ENCODE results near the gene SFTPB.

SFTPB gene

DNA sequence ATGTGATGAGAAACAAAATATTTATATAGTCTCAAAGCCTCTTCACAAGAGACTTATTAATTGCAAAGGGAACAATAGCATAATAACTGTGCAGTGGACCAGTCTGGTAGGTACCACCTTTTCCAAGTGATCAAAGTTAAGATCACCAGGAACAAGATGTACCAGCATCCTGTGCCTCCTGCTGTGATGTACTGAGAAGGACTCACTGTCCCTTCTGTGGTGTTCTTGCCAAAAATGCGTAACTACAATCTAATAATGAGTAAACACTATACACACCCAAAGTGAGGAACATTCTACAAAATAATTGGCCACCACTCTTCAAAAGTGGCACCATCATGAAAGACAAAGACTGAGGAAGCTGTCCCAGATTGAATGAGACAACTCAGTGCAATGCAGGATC, 40.6 kb upstream of the SFTPB start:
- ATAC-seq, result no peak

GRCh38 chr2:85707304-85707703, 39.3 kb upstream of the SFTPB start:
- peak; percentile 94 for ATAC-seq
- TF ChIP-seq TCF4 (CRISPR knock-in tag; IDR thresholded peaks at IDR 0.05; ENCODE audit: borderline replicate concordance) (no peak), ISL1 (CRISPR knock-in tag; IDR thresholded peaks at IDR 0.05) (no peak), OSR1 (CRISPR knock-in tag; IDR thresholded peaks at IDR 0.05) (no peak), ZC3H10 (CRISPR knock-in tag; IDR thresholded peaks at IDR 0.05) (no peak), ZNF8 (CRISPR knock-in tag; IDR thresholded peaks at IDR 0.05) (no peak), BACH2 (CRISPR knock-in tag; IDR thresholded peaks at IDR 0.05; ENCODE audit: borderline replicate concordance) (no peak), SNAI2 (CRISPR knock-in tag; IDR thresholded peaks at IDR 0.05) (no peak), ZFP30 (CRISPR knock-in tag; IDR thresholded peaks at IDR 0.05) (no peak), ZNF70 (CRISPR knock-in tag; IDR thresholded peaks at IDR 0.05) (no peak), CSDC2 (CRISPR knock-in tag; IDR thresholded peaks at IDR 0.05) (no peak), GLIS3 (CRISPR knock-in tag; IDR thresholded peaks at IDR 0.05) (no peak), RARB (CRISPR knock-in tag; IDR thresholded peaks at IDR 0.05) (no peak), ARNTL (CRISPR knock-in tag; IDR thresholded peaks at IDR 0.05; ENCODE audit: borderline replicate concordance, low read depth) (no peak), ZFP3 (CRISPR knock-in tag; IDR thresholded peaks at IDR 0.05) (no peak)
- TF ChIP-seq, protein P1, sequence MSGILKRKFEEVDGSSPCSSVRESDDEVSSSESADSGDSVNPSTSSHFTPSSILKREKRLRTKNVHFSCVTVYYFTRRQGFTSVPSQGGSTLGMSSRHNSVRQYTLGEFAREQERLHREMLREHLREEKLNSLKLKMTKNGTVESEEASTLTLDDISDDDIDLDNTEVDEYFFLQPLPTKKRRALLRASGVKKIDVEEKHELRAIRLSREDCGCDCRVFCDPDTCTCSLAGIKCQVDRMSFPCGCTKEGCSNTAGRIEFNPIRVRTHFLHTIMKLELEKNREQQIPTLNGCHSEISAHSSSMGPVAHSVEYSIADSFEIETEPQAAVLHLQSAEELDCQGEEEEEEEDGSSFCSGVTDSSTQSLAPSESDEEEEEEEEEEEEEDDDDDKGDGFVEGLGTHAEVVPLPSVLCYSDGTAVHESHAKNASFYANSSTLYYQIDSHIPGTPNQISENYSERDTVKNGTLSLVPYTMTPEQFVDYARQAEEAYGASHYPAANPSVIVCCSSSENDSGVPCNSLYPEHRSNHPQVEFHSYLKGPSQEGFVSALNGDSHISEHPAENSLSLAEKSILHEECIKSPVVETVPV (CRISPR knock-in tag; IDR thresholded peaks at IDR 0.05), result no peak
- TF ChIP-seq, protein P2, sequence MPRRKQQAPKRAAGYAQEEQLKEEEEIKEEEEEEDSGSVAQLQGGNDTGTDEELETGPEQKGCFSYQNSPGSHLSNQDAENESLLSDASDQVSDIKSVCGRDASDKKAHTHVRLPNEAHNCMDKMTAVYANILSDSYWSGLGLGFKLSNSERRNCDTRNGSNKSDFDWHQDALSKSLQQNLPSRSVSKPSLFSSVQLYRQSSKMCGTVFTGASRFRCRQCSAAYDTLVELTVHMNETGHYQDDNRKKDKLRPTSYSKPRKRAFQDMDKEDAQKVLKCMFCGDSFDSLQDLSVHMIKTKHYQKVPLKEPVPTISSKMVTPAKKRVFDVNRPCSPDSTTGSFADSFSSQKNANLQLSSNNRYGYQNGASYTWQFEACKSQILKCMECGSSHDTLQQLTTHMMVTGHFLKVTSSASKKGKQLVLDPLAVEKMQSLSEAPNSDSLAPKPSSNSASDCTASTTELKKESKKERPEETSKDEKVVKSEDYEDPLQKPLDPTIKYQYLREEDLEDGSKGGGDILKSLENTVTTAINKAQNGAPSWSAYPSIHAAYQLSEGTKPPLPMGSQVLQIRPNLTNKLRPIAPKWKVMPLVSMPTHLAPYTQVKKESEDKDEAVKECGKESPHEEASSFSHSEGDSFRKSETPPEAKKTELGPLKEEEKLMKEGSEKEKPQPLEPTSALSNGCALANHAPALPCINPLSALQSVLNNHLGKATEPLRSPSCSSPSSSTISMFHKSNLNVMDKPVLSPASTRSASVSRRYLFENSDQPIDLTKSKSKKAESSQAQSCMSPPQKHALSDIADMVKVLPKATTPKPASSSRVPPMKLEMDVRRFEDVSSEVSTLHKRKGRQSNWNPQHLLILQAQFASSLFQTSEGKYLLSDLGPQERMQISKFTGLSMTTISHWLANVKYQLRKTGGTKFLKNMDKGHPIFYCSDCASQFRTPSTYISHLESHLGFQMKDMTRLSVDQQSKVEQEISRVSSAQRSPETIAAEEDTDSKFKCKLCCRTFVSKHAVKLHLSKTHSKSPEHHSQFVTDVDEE (CRISPR knock-in tag; IDR thresholded peaks at IDR 0.05), result no peak

More for the DNA sequence above, 40.6 kb upstream of the SFTPB start:
- no peak for TF ChIP-seq ZFP3 (CRISPR knock-in tag; IDR thresholded peaks at IDR 0.05)
- TF ChIP-seq, protein P1 (CRISPR knock-in tag; IDR thresholded peaks at IDR 0.05), result no peak
- TF ChIP-seq, protein P3, sequence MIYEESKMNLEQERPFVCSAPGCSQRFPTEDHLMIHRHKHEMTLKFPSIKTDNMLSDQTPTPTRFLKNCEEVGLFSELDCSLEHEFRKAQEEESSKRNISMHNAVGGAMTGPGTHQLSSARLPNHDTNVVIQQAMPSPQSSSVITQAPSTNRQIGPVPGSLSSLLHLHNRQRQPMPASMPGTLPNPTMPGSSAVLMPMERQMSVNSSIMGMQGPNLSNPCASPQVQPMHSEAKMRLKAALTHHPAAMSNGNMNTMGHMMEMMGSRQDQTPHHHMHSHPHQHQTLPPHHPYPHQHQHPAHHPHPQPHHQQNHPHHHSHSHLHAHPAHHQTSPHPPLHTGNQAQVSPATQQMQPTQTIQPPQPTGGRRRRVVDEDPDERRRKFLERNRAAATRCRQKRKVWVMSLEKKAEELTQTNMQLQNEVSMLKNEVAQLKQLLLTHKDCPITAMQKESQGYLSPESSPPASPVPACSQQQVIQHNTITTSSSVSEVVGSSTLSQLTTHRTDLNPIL (CRISPR knock-in tag; IDR thresholded peaks at IDR 0.05; ENCODE audit: low read depth), result no peak
- TF ChIP-seq, protein P4, sequence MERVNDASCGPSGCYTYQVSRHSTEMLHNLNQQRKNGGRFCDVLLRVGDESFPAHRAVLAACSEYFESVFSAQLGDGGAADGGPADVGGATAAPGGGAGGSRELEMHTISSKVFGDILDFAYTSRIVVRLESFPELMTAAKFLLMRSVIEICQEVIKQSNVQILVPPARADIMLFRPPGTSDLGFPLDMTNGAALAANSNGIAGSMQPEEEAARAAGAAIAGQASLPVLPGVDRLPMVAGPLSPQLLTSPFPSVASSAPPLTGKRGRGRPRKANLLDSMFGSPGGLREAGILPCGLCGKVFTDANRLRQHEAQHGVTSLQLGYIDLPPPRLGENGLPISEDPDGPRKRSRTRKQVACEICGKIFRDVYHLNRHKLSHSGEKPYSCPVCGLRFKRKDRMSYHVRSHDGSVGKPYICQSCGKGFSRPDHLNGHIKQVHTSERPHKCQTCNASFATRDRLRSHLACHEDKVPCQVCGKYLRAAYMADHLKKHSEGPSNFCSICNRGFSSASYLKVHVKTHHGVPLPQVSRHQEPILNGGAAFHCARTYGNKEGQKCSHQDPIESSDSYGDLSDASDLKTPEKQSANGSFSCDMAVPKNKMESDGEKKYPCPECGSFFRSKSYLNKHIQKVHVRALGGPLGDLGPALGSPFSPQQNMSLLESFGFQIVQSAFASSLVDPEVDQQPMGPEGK (CRISPR knock-in tag; IDR thresholded peaks at IDR 0.05; ENCODE audit: borderline replicate concordance), result no peak

DNA sequence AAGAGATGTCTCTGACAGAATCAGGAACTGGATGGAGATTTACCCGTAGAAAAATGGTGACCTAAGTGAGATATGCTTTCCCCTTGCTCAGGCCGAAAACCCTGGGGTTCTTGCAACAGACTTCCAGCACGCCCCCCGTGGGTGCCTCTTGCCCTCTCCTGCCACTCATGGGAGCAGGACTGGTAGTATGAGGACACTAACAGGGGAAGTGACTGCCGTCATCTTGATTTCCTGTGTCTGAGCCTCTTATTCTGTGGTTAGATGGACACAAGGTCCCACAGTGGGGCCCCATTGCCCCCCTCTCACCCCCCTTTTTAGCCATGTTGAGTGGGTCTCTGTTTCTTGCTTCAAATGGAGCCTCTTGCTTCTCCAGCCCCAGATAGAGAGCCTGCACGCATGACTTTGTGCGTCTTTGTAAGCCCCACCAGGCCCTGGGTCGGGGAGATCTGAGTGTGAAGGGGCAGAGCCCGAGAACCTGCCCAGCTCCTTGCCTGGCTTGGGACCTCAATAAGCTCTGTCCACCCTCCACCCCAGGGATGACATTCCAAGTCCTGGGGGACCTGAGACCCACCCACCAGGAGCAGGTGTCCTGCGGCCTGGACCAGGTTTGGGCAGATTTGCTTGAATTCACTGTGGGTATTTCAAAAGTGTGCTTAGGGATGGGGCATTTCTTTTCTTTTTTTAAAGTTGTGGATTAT, 38.7 kb upstream of the SFTPB start:
- ATAC-seq, result peak; percentile 8; the same call in 2 of the 3 replicates
- TF ChIP-seq ZFP3 (CRISPR knock-in tag; IDR thresholded peaks at IDR 0.05) (no peak), GLIS3 (CRISPR knock-in tag; IDR thresholded peaks at IDR 0.05) (no peak), CSDC2 (CRISPR knock-in tag; IDR thresholded peaks at IDR 0.05) (no peak), ARNTL (CRISPR knock-in tag; IDR thresholded peaks at IDR 0.05; ENCODE audit: borderline replicate concordance, low read depth) (no peak), OSR1 (CRISPR knock-in tag; IDR thresholded peaks at IDR 0.05) (no peak), ZC3H10 (CRISPR knock-in tag; IDR thresholded peaks at IDR 0.05) (no peak), SNAI2 (CRISPR knock-in tag; IDR thresholded peaks at IDR 0.05) (no peak), ZNF70 (CRISPR knock-in tag; IDR thresholded peaks at IDR 0.05) (no peak)
- TF ChIP-seq, protein P4 (CRISPR knock-in tag; IDR thresholded peaks at IDR 0.05; ENCODE audit: borderline replicate concordance), result no peak
- TF ChIP-seq, protein P2 (CRISPR knock-in tag; IDR thresholded peaks at IDR 0.05), result no peak
- TF ChIP-seq, protein P1 (CRISPR knock-in tag; IDR thresholded peaks at IDR 0.05), result no peak
